Ectodermal cell (in vitro differentiated cells): ENCODE measurements around the gene ANXA2R. TPM values are rescaled to one million over a fixed set of nuclear protein-coding genes. Genes with fewer than 3 reads are reported as not detected.
"Not testable (repeated sequence)": the region's sequence is repeated elsewhere in the genome, so short reads cannot be mapped to it uniquely, and the experiment has no call there.

Source experiments
- H3K27ac ChIP-seq: 2 replicates; pipeline ENCODE4 v1.7.0; 2013; ENCODE audit warnings: mild to moderate bottlenecking, low read depth, low read length; ENCODE audit not compliant: insufficient read depth, poor library complexity, severe bottlenecking
- H3K27me3 ChIP-seq: 2 replicates; pipeline ENCODE4 v1.7.0; 2013; ENCODE audit warnings: mild to moderate bottlenecking, low read length; ENCODE audit not compliant: insufficient read depth, control insufficient read depth, poor library complexity, severe bottlenecking
- H3K36me3 ChIP-seq: one replicate; pipeline ENCODE4 v1.7.0; 2013; ENCODE audit warnings: low read length; ENCODE audit not compliant: control insufficient read depth, insufficient read depth
- H3K4me1 ChIP-seq: one replicate; pipeline ENCODE4 v1.7.0; 2013; ENCODE audit warnings: low read length; ENCODE audit not compliant: control insufficient read depth, insufficient read depth
- H3K4me3 ChIP-seq: 2 replicates; pipeline ENCODE4 v1.7.0; 2013; ENCODE audit warnings: low read depth, low read length, control low read depth; ENCODE audit not compliant: insufficient read depth
- H3K9me3 ChIP-seq: 2 replicates; pipeline ENCODE4 v1.7.0; 2013; ENCODE audit warnings: mild to moderate bottlenecking, low read length, moderate library complexity; ENCODE audit not compliant: control insufficient read depth
- WGBS, 2 experiments: methylation state at CpG; one replicate each; pipeline ENCODE4 v1.1.7; 2013; ENCODE audit warnings: missing lambda C conversion rate in 2 of 2; 5-methylcytosine and 5-hydroxymethylcytosine counted together
- polyA plus RNA-seq, 4 experiments: library from polyadenylated mRNA; stranded (reverse); fragments of 50-300 nt; gene quantifications; one replicate each; pipeline ENCODE4 v1.2.3, GENCODE V29; 2013

The ANXA2R gene
- not detected for polyA plus RNA-seq (2013, experiment 1 of 4)
- polyA plus RNA-seq (2013, experiment 2 of 4): 0.30 TPM
- not detected for polyA plus RNA-seq (2013, experiment 3 of 4)
- 0.49 TPM for polyA plus RNA-seq (2013, experiment 4 of 4)

- Histone ChIP-seq H3K27ac (no peak within 1 kb of the TSS), H3K4me3 (peak within 1 kb of the TSS; percentile 44), H3K27me3 (peaks cover 89% of the 10 kb centered on the region), H3K4me1 (peaks cover 16% of the 10 kb centered on the region), H3K9me3 (no peaks in the 10 kb centered on the region), H3K36me3 (no peaks in the 10 kb centered on the region)
- WGBS, 2 experiments: 2 to 3% methylated on average over 46 to 47 of the region's 47 CpGs
These were observed at the start of gene ANXA2R for GRCh38 chr5:43040287-43041098. TSS of gene ANXA2R (minus strand) at chr5:43040319. CDS start at chr5:43040046, 273 bp downstream.

GRCh38 chr5:43086118-43086908, 46.2 kb upstream of the ANXA2R start:
- H3K36me3 ChIP-seq, H3K4me3 ChIP-seq, H3K9me3 ChIP-seq, H3K27ac ChIP-seq, H3K4me1 ChIP-seq, H3K27me3 ChIP-seq: not testable (repeated sequence)
- WGBS, 2 experiments: no CpG with 5 or more reads among the region's 5 CpGs

- Histone ChIP-seq H3K9me3 (no peaks in the 10 kb centered on the region), H3K36me3 (no peaks in the 10 kb centered on the region), H3K4me1 (no peaks in the 10 kb centered on the region), H3K4me3 (no peak overlapping the region), H3K27me3 (no peaks in the 10 kb centered on the region), H3K27ac (no peak overlapping the region)
- WGBS, 2 experiments: 89 to 93% methylated on average over 5 of the region's 5 CpGs
These were observed 45.3 kb upstream of the ANXA2R start for GRCh38 chr5:43085453-43085852.

GRCh38 chr5:43084468-43084867, 44.3 kb upstream of the ANXA2R start:
- WGBS, 2 experiments: 80 to 84% methylated on average over 6 to 7 of the region's 7 CpGs
- not testable (repeated sequence) for H3K9me3 ChIP-seq, H3K36me3 ChIP-seq, H3K4me1 ChIP-seq, H3K27me3 ChIP-seq, H3K4me3 ChIP-seq, H3K27ac ChIP-seq

- H3K4me3 ChIP-seq, H3K27me3 ChIP-seq, H3K4me1 ChIP-seq, H3K9me3 ChIP-seq, H3K27ac ChIP-seq, H3K36me3 ChIP-seq: not testable (repeated sequence)
- 87 to 90% methylated on average over 2 of the region's 2 CpGs for WGBS, 2 experiments
These were observed 41.2 kb upstream of the ANXA2R start for GRCh38 chr5:43081345-43081744.

- Histone ChIP-seq H3K4me1 (no peaks in the 10 kb centered on the region), H3K4me3 (no peak overlapping the region), H3K27ac (no peak overlapping the region), H3K27me3 (no peaks in the 10 kb centered on the region), H3K36me3 (no peaks in the 10 kb centered on the region), H3K9me3 (no peaks in the 10 kb centered on the region)
- 93 to 98% methylated on average over 3 of the region's 4 CpGs for WGBS, 2 experiments
These were observed 38.8 kb upstream of the ANXA2R start for GRCh38 chr5:43078956-43079355.

GRCh38 chr5:43077446-43078191, 37.5 kb upstream of the ANXA2R start:
- H3K9me3 ChIP-seq, H3K4me3 ChIP-seq, H3K27ac ChIP-seq, H3K27me3 ChIP-seq, H3K4me1 ChIP-seq, H3K36me3 ChIP-seq: not testable (repeated sequence)
- WGBS, 2 experiments: 75 to 88% methylated on average over 6 to 7 of the region's 7 CpGs

- H3K4me1 ChIP-seq: no peaks in the 10 kb centered on the region
- H3K9me3 ChIP-seq: no peaks in the 10 kb centered on the region
- H3K27me3 ChIP-seq: no peaks in the 10 kb centered on the region
- WGBS, 2 experiments: 95% methylated on average over 12 of the region's 12 CpGs
- H3K36me3 ChIP-seq: peaks cover 8% of the 10 kb centered on the region
- H3K27ac ChIP-seq: no peak overlapping the region
- H3K4me3 ChIP-seq: no peak overlapping the region
These were observed 35.5 kb upstream of the ANXA2R start for GRCh38 chr5:43075319-43076293.

- Histone ChIP-seq H3K4me3 (no peak overlapping the region), H3K27me3 (no peaks in the 10 kb centered on the region), H3K27ac (no peak overlapping the region), H3K4me1 (no peaks in the 10 kb centered on the region), H3K36me3 (peaks cover 8% of the 10 kb centered on the region), H3K9me3 (no peaks in the 10 kb centered on the region)
- 94 to 96% methylated on average over 9 of the region's 9 CpGs for WGBS, 2 experiments
These were observed 34.8 kb upstream of the ANXA2R start for GRCh38 chr5:43074987-43075318.
